MM.1S (cell line): ENCODE data around the gene ADAMTS9.

Experiments
- DNase-seq: peaks from one replicate; pipeline ENCODE4 v3.0.0-alpha.2; 2015
- H2AFZ ChIP-seq: fragments of 300-600 bp; sonication (generic); 2 replicates; pipeline ENCODE4 v1.6.0; 2016; ENCODE audit warnings: antibody characterized with exemption, low read length
- H3F3A ChIP-seq: fragments of 300-600 bp; sonication (generic); 2 replicates; pipeline ENCODE4 v1.6.1; 2016; ENCODE audit warnings: mild to moderate bottlenecking, antibody characterized with exemption, low read length, moderate library complexity, mixed read lengths; ENCODE audit not compliant: insufficient read depth
- H3K27ac ChIP-seq: fragments of 300-600 bp; sonication (generic); 2 replicates; pipeline ENCODE4 v1.5.1; 2016; ENCODE audit warnings: mild to moderate bottlenecking, low read length
- H3K27me3 ChIP-seq: fragments of 300-600 bp; sonication (generic); replicated peaks from 2 replicates; pipeline ENCODE4 v1.6.0; 2016; ENCODE audit warnings: low read length; ENCODE audit not compliant: insufficient read depth
- H3K36me3 ChIP-seq: fragments of 300-600 bp; sonication (generic); replicated peaks from 2 replicates; pipeline ENCODE4 v1.6.1; 2016; ENCODE audit warnings: mild to moderate bottlenecking, low read length, mixed read lengths; ENCODE audit not compliant: insufficient read depth
- H3K4me1 ChIP-seq: fragments of 300-600 bp; sonication (generic); 2 replicates; pipeline ENCODE4 v1.6.1; 2016; ENCODE audit warnings: low read length, mixed read lengths
- H3K4me2 ChIP-seq: fragments of 300-600 bp; sonication (generic); 2 replicates; pipeline ENCODE4 v1.6.0; 2016; ENCODE audit warnings: low read depth, low read length
- H3K4me3 ChIP-seq: fragments of 300-600 bp; sonication (generic); 2 replicates; pipeline ENCODE4 v1.5.1; 2016; ENCODE audit warnings: low read length, mixed read lengths
- H3K79me2 ChIP-seq: fragments of 300-600 bp; sonication (generic); 2 replicates; pipeline ENCODE4 v1.6.1; 2016; ENCODE audit warnings: mixed run types, low read length, mixed read lengths
- H3K9ac ChIP-seq: fragments of 300-600 bp; sonication (generic); 2 replicates; pipeline ENCODE4 v1.6.1; 2016; ENCODE audit warnings: low read length, mixed read lengths
- H3K9me2 ChIP-seq: fragments of 300-600 bp; sonication (generic); replicated peaks from 2 replicates; pipeline ENCODE4 v1.6.1; 2016; ENCODE audit warnings: mild to moderate bottlenecking, low read length, mixed read lengths; ENCODE audit not compliant: insufficient read depth
- H3K9me3 ChIP-seq: fragments of 300-600 bp; sonication (generic); replicated peaks from 2 replicates; pipeline ENCODE4 v1.6.1; 2016; ENCODE audit warnings: mild to moderate bottlenecking, low read length, mixed read lengths; ENCODE audit not compliant: insufficient read depth
- H4K20me1 ChIP-seq: fragments of 300-600 bp; sonication (generic); 2 replicates; pipeline ENCODE4 v1.6.1; 2016; ENCODE audit warnings: mild to moderate bottlenecking, low read length, moderate library complexity, mixed read lengths; ENCODE audit not compliant: insufficient read depth
- EZH2 ChIP-seq: fragments of 300-600 bp; sonication (generic); optimal IDR thresholded peaks from 2 replicates; pipeline ENCODE3; 2017; ENCODE audit warnings: low read depth, mild to moderate bottlenecking, antibody characterized with exemption, low read length, mixed read lengths
- EZH2phosphoT487 ChIP-seq: fragments of 300-600 bp; sonication (generic); IDR thresholded peaks from 2 replicates; pipeline ENCODE4 v1.6.1; 2018; ENCODE audit warnings: antibody characterized with exemption, low read length
- TF ChIP-seq, protein P1 (sequence below): fragments of 300-600 bp; sonication (generic); IDR thresholded peaks from 2 replicates; pipeline ENCODE4 v1.5.1; 2016; ENCODE audit warnings: antibody characterized with exemption, low read length, mixed read lengths

The ADAMTS9 gene

GRCh38 chr3:64599651-64600050 is 88.1 kb downstream of the ADAMTS9 start:
- no peak overlapping the region for H3K4me3 ChIP-seq
- no peaks in the 10 kb centered on the region for H3K27me3 ChIP-seq
- H3F3A ChIP-seq, result no peaks in the 10 kb centered on the region
- H2AFZ ChIP-seq, result no peak overlapping the region
- H3K9me3 ChIP-seq, result no peaks in the 10 kb centered on the region
- no peak overlapping the region for H3K9ac ChIP-seq
- TF ChIP-seq EZH2, result no peak
- TF ChIP-seq EZH2phosphoT487, result no peak
- TF ChIP-seq, protein P1, sequence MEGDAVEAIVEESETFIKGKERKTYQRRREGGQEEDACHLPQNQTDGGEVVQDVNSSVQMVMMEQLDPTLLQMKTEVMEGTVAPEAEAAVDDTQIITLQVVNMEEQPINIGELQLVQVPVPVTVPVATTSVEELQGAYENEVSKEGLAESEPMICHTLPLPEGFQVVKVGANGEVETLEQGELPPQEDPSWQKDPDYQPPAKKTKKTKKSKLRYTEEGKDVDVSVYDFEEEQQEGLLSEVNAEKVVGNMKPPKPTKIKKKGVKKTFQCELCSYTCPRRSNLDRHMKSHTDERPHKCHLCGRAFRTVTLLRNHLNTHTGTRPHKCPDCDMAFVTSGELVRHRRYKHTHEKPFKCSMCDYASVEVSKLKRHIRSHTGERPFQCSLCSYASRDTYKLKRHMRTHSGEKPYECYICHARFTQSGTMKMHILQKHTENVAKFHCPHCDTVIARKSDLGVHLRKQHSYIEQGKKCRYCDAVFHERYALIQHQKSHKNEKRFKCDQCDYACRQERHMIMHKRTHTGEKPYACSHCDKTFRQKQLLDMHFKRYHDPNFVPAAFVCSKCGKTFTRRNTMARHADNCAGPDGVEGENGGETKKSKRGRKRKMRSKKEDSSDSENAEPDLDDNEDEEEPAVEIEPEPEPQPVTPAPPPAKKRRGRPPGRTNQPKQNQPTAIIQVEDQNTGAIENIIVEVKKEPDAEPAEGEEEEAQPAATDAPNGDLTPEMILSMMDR, result no peak
- no peaks in the 10 kb centered on the region for H3K4me1 ChIP-seq
- H3K36me3 ChIP-seq, result no peaks in the 10 kb centered on the region
- no peak for DNase-seq
- no peaks in the 10 kb centered on the region for H4K20me1 ChIP-seq
- H3K27ac ChIP-seq, result no peak overlapping the region
- no peak overlapping the region for H3K4me2 ChIP-seq
- H3K9me2 ChIP-seq, result no peaks in the 10 kb centered on the region
- H3K79me2 ChIP-seq, result no peaks in the 10 kb centered on the region

DNA sequence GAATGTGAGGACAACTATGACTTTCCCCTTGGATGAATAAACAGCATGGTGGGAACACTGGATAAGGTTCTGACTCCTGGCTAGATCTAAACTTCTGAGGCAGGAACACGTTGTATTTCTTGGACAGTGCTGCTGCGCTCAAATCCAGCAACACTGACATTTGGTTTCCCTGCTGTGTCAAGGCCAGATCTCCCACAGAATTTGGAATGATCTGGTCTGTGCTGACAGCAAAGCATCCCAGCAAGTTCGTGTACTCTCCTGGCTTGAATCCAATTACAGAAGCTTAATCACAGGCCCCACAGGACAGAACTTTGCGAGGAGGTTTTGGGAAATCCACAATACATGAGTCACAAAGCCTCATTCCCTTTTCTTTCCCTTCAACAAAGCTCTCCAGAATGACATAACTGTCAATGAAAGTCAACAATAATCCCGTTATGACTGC is 92.5 kb downstream of the ADAMTS9 start:
- TF ChIP-seq EZH2phosphoT487, result no peak
- no peak for TF ChIP-seq EZH2
- TF ChIP-seq, protein P1, result no peak
- DNase-seq, result no peak
- no peak overlapping the region for H3K4me2 ChIP-seq
- no peaks in the 10 kb centered on the region for H4K20me1 ChIP-seq
- H3K27me3 ChIP-seq, result no peaks in the 10 kb centered on the region
- H3K9me2 ChIP-seq, result no peaks in the 10 kb centered on the region
- no peaks in the 10 kb centered on the region for H3K4me1 ChIP-seq
- no peak overlapping the region for H3K9ac ChIP-seq
- no peak overlapping the region for H3K27ac ChIP-seq
- no peaks in the 10 kb centered on the region for H3F3A ChIP-seq
- H2AFZ ChIP-seq, result no peak overlapping the region
- no peaks in the 10 kb centered on the region for H3K79me2 ChIP-seq
- H3K4me3 ChIP-seq, result no peak overlapping the region
- H3K36me3 ChIP-seq, result no peaks in the 10 kb centered on the region
- no peaks in the 10 kb centered on the region for H3K9me3 ChIP-seq

DNA sequence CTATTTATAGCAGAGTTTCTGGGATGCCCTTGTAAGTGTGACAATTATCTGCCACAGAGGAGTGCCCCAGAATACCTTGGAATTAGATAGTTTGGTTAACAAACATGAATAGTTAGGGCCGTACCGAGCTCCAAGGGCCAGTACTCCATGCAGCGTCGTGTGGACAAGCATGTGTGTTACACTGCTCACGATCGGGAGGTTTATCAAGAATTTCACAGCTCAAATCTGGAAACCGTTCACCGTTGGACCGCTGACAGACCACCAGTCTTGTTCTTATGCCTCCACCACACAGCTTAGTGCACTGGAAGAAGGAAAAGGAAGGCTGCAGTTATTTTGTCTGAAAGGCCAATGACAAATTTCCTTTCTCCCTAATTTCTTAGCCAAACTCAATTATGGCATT is 93.7 kb downstream of the ADAMTS9 start:
- Histone ChIP-seq H3K4me3 (no peak overlapping the region), H3K36me3 (no peaks in the 10 kb centered on the region), H3K9ac (no peak overlapping the region), H3K27me3 (no peaks in the 10 kb centered on the region), H3K79me2 (no peaks in the 10 kb centered on the region), H3K9me2 (no peaks in the 10 kb centered on the region), H3K27ac (no peak overlapping the region), H3K4me2 (no peak overlapping the region), H3K9me3 (no peaks in the 10 kb centered on the region), H3F3A (no peaks in the 10 kb centered on the region), H2AFZ (no peak overlapping the region), H4K20me1 (no peaks in the 10 kb centered on the region), H3K4me1 (no peaks in the 10 kb centered on the region)
- DNase-seq, result no peak
- TF ChIP-seq EZH2phosphoT487, result no peak
- TF ChIP-seq, protein P1, result no peak
- TF ChIP-seq EZH2, result no peak
